GM19372 (cell line): ENCODE data around the gene SGCD.

Source experiments
- ATAC-seq: cut with Tn5 transposase; IDR thresholded peaks from one replicate; pipeline ENCODE4 v1.9.1; 2021; ENCODE audit warnings: mild to moderate bottlenecking, low read depth, moderate library complexity; ENCODE audit not compliant: unreplicated experiment

SGCD gene

GRCh38 chr5:156326718-156327259, at the start of gene SGCD:
SGCD (plus strand) TSS chr5:156327164.
- no peak for ATAC-seq

GRCh38 chr5:156277290-156277689, 49.7 kb upstream of the SGCD start:
- ATAC-seq: no peak

GRCh38 chr5:156295431-156295830, 31.5 kb upstream of the SGCD start:
- ATAC-seq: no peak

GRCh38 chr5:156310115-156310514, 16.8 kb upstream of the SGCD start:
- ATAC-seq: no peak

- ATAC-seq: no peak
Measured at GRCh38 chr5:156312897-156313694, 13.9 kb upstream of the SGCD start.

- no peak for ATAC-seq
Measured at GRCh38 chr5:156314416-156314815, 12.5 kb upstream of the SGCD start.

- ATAC-seq: no peak
Measured at GRCh38 chr5:156322666-156323065, 4.3 kb upstream of the SGCD start.

GRCh38 chr5:156327296-156327695, 332 bp downstream of the SGCD start:
- no peak for ATAC-seq

- no peak for ATAC-seq
Measured at GRCh38 chr5:156328161-156328560, 1.2 kb downstream of the SGCD start.

GRCh38 chr5:156328766-156329165, 1.8 kb downstream of the SGCD start:
- no peak for ATAC-seq

- no peak for ATAC-seq
Measured at GRCh38 chr5:156329171-156329611, 2.2 kb downstream of the SGCD start.

- no peak for ATAC-seq
Measured at GRCh38 chr5:156330141-156330870, 3.3 kb downstream of the SGCD start.

GRCh38 chr5:156331181-156331580, 4.2 kb downstream of the SGCD start:
- ATAC-seq: no peak

GRCh38 chr5:156331845-156332244, 4.9 kb downstream of the SGCD start:
- no peak for ATAC-seq

- no peak for ATAC-seq
Measured at GRCh38 chr5:156332245-156332644, 5.3 kb downstream of the SGCD start.

- ATAC-seq: no peak
Measured at GRCh38 chr5:156339139-156339841, 12.3 kb downstream of the SGCD start.

GRCh38 chr5:156340893-156341292, 13.9 kb downstream of the SGCD start:
- ATAC-seq: no peak

GRCh38 chr5:156350256-156350655, 23.3 kb downstream of the SGCD start:
- ATAC-seq: no peak

GRCh38 chr5:156351423-156351822, 24.5 kb downstream of the SGCD start:
- no peak for ATAC-seq

- no peak for ATAC-seq
Measured at GRCh38 chr5:156354571-156354970, 27.6 kb downstream of the SGCD start.

- no peak for ATAC-seq
Measured at GRCh38 chr5:156356238-156356637, 29.3 kb downstream of the SGCD start.
